HuH-7.5 (cell line): ENCODE results near the gene PPIB.

Experiments
- DNase-seq: peaks from one replicate; pipeline ENCODE4 v3.0.0; 2011; ENCODE audit warnings: low spot score

Gene PPIB

GRCh38 chr15:64162869-64163658 lies at the start of gene PPIB:
Gene PPIB (minus strand): TSS chr15:64163022. CDS start chr15:64162986, 36 bp downstream.
- peak; percentile 91 for DNase-seq

GRCh38 chr15:64211696-64212095 lies 48.9 kb upstream of the PPIB start:
- no peak for DNase-seq

GRCh38 chr15:64210371-64210770 lies 47.5 kb upstream of the PPIB start:
- DNase-seq, result no peak

GRCh38 chr15:64209680-64210334 lies 47.0 kb upstream of the PPIB start:
- peak; percentile 8 for DNase-seq

GRCh38 chr15:64205202-64205601 lies 42.4 kb upstream of the PPIB start:
- DNase-seq, result no peak

GRCh38 chr15:64197425-64197824 lies 34.6 kb upstream of the PPIB start:
- no peak for DNase-seq

- DNase-seq, result no peak
Measured at GRCh38 chr15:64193971-64194370, 31.1 kb upstream of the PPIB start.

- DNase-seq, result no peak
Measured at GRCh38 chr15:64191971-64192830, 29.4 kb upstream of the PPIB start.

GRCh38 chr15:64187396-64188191 lies 24.8 kb upstream of the PPIB start:
- no peak for DNase-seq

GRCh38 chr15:64185146-64185911 lies 22.5 kb upstream of the PPIB start:
- DNase-seq, result no peak

GRCh38 chr15:64182859-64183370 lies 20.1 kb upstream of the PPIB start:
- DNase-seq, result no peak

GRCh38 chr15:64180235-64180824 lies 17.5 kb upstream of the PPIB start:
- DNase-seq, result no peak

GRCh38 chr15:64166102-64166890 lies 3.5 kb upstream of the PPIB start:
- DNase-seq, result no peak

GRCh38 chr15:64164436-64164835 lies 1.6 kb upstream of the PPIB start:
- DNase-seq, result no peak

- no peak for DNase-seq
Measured at GRCh38 chr15:64163659-64164362, 989 bp upstream of the PPIB start.

- no peak for DNase-seq
Measured at GRCh38 chr15:64162478-64162868, 349 bp downstream of the PPIB start.

- DNase-seq, result no peak
Measured at GRCh38 chr15:64161688-64162477, 939 bp downstream of the PPIB start.
